ENCODE data around the gene PDIA4. TPM values are rescaled to one million over a fixed set of nuclear protein-coding genes. Genes with fewer than 3 reads are reported as not detected.
"Not testable (repeated sequence)": the region's sequence is repeated elsewhere in the genome, so short reads cannot be mapped to it uniquely, and the experiment has no call there.

The PDIA4 gene
- total RNA-seq, 2 donors from 2014 or later, result 63.1 to 84.8 TPM

GRCh38 chr7:148987751-148988512 is 40.4 kb downstream of the PDIA4 start:
- Mint-ChIP-seq H3K4me3 (peak overlapping the region; percentile 96 to 98), H3K9me3 (no peaks in the 10 kb centered on the region), H3K4me1 (ENCODE audit: low read depth) (peaks cover 59% of the 10 kb centered on the region), H3K36me3 (ENCODE audit: insufficient read depth in 2 of 2) (peaks cover 0 to 1% of the 10 kb centered on the region in 2 donors), H3K27me3 (ENCODE audit: low read depth) (peaks cover 10% of the 10 kb centered on the region), H3K27ac (peak overlapping the region; percentile 96)
- DNase-seq, result no peak
- ATAC-seq (replicated peaks in 1 of 2), result peak in 1 of 2 donors; percentile 1

GRCh38 chr7:148987010-148987750 is 41.1 kb downstream of the PDIA4 start:
- Mint-ChIP-seq H3K4me3 (peak overlapping the region; percentile 96 to 98), H3K27me3 (ENCODE audit: low read depth) (peaks cover 10% of the 10 kb centered on the region), H3K27ac (peak overlapping the region; percentile 96), H3K36me3 (ENCODE audit: insufficient read depth in 2 of 2) (peaks cover 0 to 1% of the 10 kb centered on the region in 2 donors), H3K4me1 (ENCODE audit: low read depth) (peaks cover 59% of the 10 kb centered on the region), H3K9me3 (no peaks in the 10 kb centered on the region)
- DNase-seq (peak; percentile 81 to 87), ATAC-seq (replicated peaks in 1 of 2) (peak; percentile 88 to 91)

- Mint-ChIP-seq H3K27ac (peak overlapping the region; percentile 96), H3K4me1 (ENCODE audit: low read depth) (peaks cover 59% of the 10 kb centered on the region), H3K27me3 (ENCODE audit: low read depth) (peaks cover 10% of the 10 kb centered on the region), H3K36me3 (ENCODE audit: insufficient read depth in 2 of 2) (peaks cover 0 to 1% of the 10 kb centered on the region in 2 donors), H3K9me3 (no peaks in the 10 kb centered on the region), H3K4me3 (peak overlapping the region; percentile 96 to 98)
- DNase-seq (no peak), ATAC-seq (replicated peaks in 1 of 2) (no peak)
Measured at GRCh38 chr7:148986742-148987009, 41.6 kb downstream of the PDIA4 start.

GRCh38 chr7:148983200-148984146 is 44.8 kb downstream of the PDIA4 start:
- peaks cover 69% of the 10 kb centered on the region for H3K4me1 Mint-ChIP-seq (ENCODE audit: low read depth)
- peaks cover 4 to 9% of the 10 kb centered on the region in 2 donors for H3K36me3 Mint-ChIP-seq (ENCODE audit: insufficient read depth in 2 of 2)
- peak overlapping the region; percentile 100 for H3K27ac Mint-ChIP-seq
- peak overlapping the region; percentile 88 to 97 for H3K4me3 Mint-ChIP-seq
- peaks cover 3 to 6% of the 10 kb centered on the region in 2 donors for H3K9me3 Mint-ChIP-seq
- ATAC-seq (replicated peaks in 1 of 2) (peak; percentile 78 to 80), DNase-seq (peak; percentile 86 to 92)
- peaks cover 10% of the 10 kb centered on the region for H3K27me3 Mint-ChIP-seq (ENCODE audit: low read depth)

- Mint-ChIP-seq H3K9me3 (peaks cover 3 to 6% of the 10 kb centered on the region in 2 donors), H3K4me3 (peak overlapping the region; percentile 88 to 97), H3K4me1 (ENCODE audit: low read depth) (peaks cover 67% of the 10 kb centered on the region), H3K27me3 (ENCODE audit: low read depth) (peaks cover 10% of the 10 kb centered on the region), H3K27ac (peak overlapping the region; percentile 77), H3K36me3 (ENCODE audit: insufficient read depth in 2 of 2) (peaks cover 4 to 9% of the 10 kb centered on the region in 2 donors)
- DNase-seq, result peak in 1 of 2 donors; percentile 27
- ATAC-seq (replicated peaks in 1 of 2), result no peak
Measured at GRCh38 chr7:148982654-148983199, 45.6 kb downstream of the PDIA4 start.

GRCh38 chr7:148979827-148980226 is 48.5 kb downstream of the PDIA4 start:
- DNase-seq, result peak in 1 of 2 donors; percentile 28

GRCh38 chr7:148979072-148979471 is 49.2 kb downstream of the PDIA4 start:
- not testable (repeated sequence) for ATAC-seq (replicated peaks in 1 of 2); DNase-seq; H3K27me3 Mint-ChIP-seq (ENCODE audit: low read depth); H3K9me3 Mint-ChIP-seq; H3K36me3 Mint-ChIP-seq (ENCODE audit: insufficient read depth in 2 of 2)
- H3K4me1 Mint-ChIP-seq (ENCODE audit: low read depth), result peaks cover 33% of the 10 kb centered on the region
- H3K27ac Mint-ChIP-seq, result peak overlapping the region; percentile 26
- H3K4me3 Mint-ChIP-seq, result peak overlapping the region in 1 of 2 donors; percentile 63

More at GRCh38 chr7:148979827-148980226, 48.5 kb downstream of the PDIA4 start:
- Mint-ChIP-seq H3K4me3 (peak overlapping the region; percentile 33 to 63), H3K27me3 (ENCODE audit: low read depth) (peaks cover 6% of the 10 kb centered on the region), H3K36me3 (ENCODE audit: insufficient read depth in 2 of 2) (peaks cover 4 to 9% of the 10 kb centered on the region in 2 donors), H3K9me3 (peaks cover 3 to 6% of the 10 kb centered on the region in 2 donors), H3K4me1 (ENCODE audit: low read depth) (peaks cover 40% of the 10 kb centered on the region), H3K27ac (peak overlapping the region; percentile 1)
- ATAC-seq (replicated peaks in 1 of 2), result peak in 1 of 2 donors; percentile 13

- peaks cover 3 to 9% of the 10 kb centered on the region in 2 donors for H3K36me3 Mint-ChIP-seq (ENCODE audit: insufficient read depth in 2 of 2)
- ATAC-seq (replicated peaks in 1 of 2) (no peak), DNase-seq (no peak)
- H3K4me1 Mint-ChIP-seq (ENCODE audit: low read depth), result peaks cover 23% of the 10 kb centered on the region
- no peak overlapping the region for H3K4me3 Mint-ChIP-seq
- peaks cover 3 to 6% of the 10 kb centered on the region in 2 donors for H3K9me3 Mint-ChIP-seq
- H3K27me3 Mint-ChIP-seq (ENCODE audit: low read depth), result no peaks in the 10 kb centered on the region
- H3K27ac Mint-ChIP-seq, result no peak overlapping the region
Measured at GRCh38 chr7:148978091-148978490, 50.2 kb downstream of the PDIA4 start.

GRCh38 chr7:148975896-148976295 is 52.4 kb downstream of the PDIA4 start:
- Mint-ChIP-seq H3K27ac (no peak overlapping the region), H3K4me3 (no peak overlapping the region), H3K4me1 (ENCODE audit: low read depth) (peaks cover 21% of the 10 kb centered on the region), H3K27me3 (ENCODE audit: low read depth) (no peaks in the 10 kb centered on the region), H3K9me3 (no peaks in the 10 kb centered on the region), H3K36me3 (ENCODE audit: insufficient read depth in 2 of 2) (peaks cover 0 to 2% of the 10 kb centered on the region in 2 donors)
- ATAC-seq (replicated peaks in 1 of 2) (no peak), DNase-seq (no peak)

GRCh38 chr7:148973256-148973655 is 55.0 kb downstream of the PDIA4 start:
- Mint-ChIP-seq H3K9me3 (no peaks in the 10 kb centered on the region), H3K27me3 (ENCODE audit: low read depth) (no peaks in the 10 kb centered on the region), H3K4me1 (ENCODE audit: low read depth) (peaks cover 4% of the 10 kb centered on the region), H3K27ac (no peak overlapping the region), H3K36me3 (ENCODE audit: insufficient read depth in 2 of 2) (no peaks in the 10 kb centered on the region), H3K4me3 (no peak overlapping the region)
- ATAC-seq (replicated peaks in 1 of 2), result no peak
- no peak for DNase-seq

GRCh38 chr7:148972375-148972774 is 55.9 kb downstream of the PDIA4 start:
- DNase-seq (no peak), ATAC-seq (replicated peaks in 1 of 2) (no peak)
- no peaks in the 10 kb centered on the region for H3K36me3 Mint-ChIP-seq (ENCODE audit: insufficient read depth in 2 of 2)
- H3K4me1 Mint-ChIP-seq (ENCODE audit: low read depth), result no peaks in the 10 kb centered on the region
- no peak overlapping the region for H3K4me3 Mint-ChIP-seq
- H3K9me3 Mint-ChIP-seq, result no peaks in the 10 kb centered on the region
- H3K27me3 Mint-ChIP-seq (ENCODE audit: low read depth), result no peaks in the 10 kb centered on the region
- H3K27ac Mint-ChIP-seq, result no peak overlapping the region

GRCh38 chr7:148967602-148968001 is 60.7 kb downstream of the PDIA4 start:
- H3K36me3 Mint-ChIP-seq (ENCODE audit: insufficient read depth in 2 of 2), result no peaks in the 10 kb centered on the region
- DNase-seq (no peak), ATAC-seq (replicated peaks in 1 of 2) (no peak)
- no peak overlapping the region for H3K27ac Mint-ChIP-seq
- H3K4me3 Mint-ChIP-seq, result no peak overlapping the region
- H3K27me3 Mint-ChIP-seq (ENCODE audit: low read depth), result peaks cover 6% of the 10 kb centered on the region
- H3K9me3 Mint-ChIP-seq, result no peaks in the 10 kb centered on the region
- H3K4me1 Mint-ChIP-seq (ENCODE audit: low read depth), result peaks cover 30% of the 10 kb centered on the region
